SKM-1 treated with dmso at 0.1 percent for 144 hours (cell line): Measurements from ENCODE around the gene ZNF644.
A peak's percentile ranks its signal among the peaks of the same experiment; 100 is the strongest.

ENCODE experiments used
- DNase-seq: peaks from one replicate; lab custom pipeline; 2025; ENCODE audit not compliant: unreplicated experiment; lab: John Stamatoyannopoulos, UW

ZNF644 gene

DNA sequence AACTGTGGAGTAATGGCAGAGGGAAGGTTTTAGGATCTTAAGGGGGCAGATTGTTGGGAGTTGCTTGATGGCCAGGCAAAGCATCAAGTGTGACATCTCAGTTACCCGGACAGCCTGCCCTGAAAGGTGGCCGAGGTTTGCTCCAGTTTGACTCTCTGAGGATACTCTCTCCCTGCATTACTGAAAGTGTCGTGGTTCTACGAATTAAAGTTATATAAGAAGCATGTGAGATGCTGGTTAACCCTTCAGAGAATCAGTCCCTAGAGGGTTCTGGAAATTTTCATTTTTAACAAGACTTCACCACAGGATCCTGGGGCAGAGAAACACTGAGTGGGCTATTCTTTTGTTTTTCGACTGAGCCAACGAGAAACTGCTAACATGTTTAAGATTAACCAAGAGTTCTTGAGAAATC, 689 bp upstream of the ZNF644 start:
- no peak for DNase-seq

DNA sequence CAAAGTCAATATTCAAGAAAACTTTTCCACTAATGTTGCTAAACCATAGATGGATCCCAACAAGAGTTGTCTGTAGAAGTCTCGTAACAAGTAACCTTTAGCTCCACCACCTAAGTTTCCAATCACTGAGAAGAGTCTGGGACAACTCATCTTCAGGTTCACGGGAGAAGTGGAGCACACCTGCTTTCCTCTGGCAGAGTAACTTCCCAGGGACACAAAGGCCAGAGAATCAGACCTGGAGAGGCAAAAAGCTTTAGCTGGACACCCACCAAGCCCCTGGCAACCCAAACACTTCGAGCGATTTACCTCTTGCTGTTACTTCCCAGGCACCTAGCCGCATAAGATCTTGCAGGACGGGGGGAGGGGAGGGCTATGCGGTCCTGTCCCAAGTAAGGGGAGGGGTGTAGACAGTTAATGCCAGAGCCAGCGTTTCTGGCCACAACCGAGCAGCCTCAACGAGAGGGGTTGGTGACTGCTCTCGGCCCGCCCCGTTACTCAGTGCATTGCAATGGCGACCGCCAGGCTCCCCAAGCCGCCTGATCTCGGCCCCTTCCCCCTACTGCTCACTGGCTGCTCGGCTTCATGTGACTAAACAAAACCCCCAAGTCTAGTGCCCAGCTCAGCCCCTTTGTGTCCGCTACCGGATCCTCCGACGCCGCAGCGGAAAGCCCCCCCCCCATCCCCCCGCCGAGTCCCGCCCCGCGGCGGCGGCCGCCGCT, 709 bp downstream of the ZNF644 start:
- peak; percentile 40 for DNase-seq

DNA sequence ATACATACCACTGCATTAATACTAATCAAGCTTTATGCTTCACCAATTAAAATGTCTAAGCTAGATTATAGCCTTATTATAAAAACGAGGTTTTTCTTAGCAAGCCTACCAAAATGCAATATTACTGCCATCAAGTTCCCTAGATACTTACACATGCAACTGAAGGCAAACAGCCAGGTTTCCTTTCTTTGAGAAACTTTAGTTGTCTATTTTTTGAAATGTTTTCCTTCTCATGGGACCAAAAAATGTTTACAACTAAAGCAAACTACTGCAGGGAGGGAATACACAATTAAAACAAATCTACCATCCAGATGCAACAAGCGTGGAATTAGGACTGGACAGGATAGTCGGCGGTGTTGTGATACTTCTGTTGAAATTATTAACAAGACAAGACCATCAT, 1.3 kb downstream of the ZNF644 start:
- no peak for DNase-seq

DNA sequence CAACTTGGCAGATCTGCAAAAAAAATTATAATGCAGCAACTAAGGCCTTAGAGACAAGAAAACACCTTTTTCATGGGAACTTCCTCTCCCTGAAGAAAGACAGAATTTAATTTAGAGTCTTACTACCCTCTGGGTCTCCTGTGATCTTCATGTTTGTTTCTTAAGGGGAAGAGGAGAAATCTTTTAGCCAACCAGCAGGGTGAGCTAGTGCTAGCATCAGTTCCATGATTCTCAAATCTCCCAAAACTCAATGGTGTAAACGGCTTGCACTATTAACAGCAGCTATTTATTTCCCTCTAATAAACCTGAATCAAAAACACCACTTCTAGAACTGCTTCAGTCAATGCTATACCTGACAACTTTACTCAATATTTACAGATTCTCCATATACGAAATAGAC, 3.8 kb downstream of the ZNF644 start:
- no peak for DNase-seq

DNA sequence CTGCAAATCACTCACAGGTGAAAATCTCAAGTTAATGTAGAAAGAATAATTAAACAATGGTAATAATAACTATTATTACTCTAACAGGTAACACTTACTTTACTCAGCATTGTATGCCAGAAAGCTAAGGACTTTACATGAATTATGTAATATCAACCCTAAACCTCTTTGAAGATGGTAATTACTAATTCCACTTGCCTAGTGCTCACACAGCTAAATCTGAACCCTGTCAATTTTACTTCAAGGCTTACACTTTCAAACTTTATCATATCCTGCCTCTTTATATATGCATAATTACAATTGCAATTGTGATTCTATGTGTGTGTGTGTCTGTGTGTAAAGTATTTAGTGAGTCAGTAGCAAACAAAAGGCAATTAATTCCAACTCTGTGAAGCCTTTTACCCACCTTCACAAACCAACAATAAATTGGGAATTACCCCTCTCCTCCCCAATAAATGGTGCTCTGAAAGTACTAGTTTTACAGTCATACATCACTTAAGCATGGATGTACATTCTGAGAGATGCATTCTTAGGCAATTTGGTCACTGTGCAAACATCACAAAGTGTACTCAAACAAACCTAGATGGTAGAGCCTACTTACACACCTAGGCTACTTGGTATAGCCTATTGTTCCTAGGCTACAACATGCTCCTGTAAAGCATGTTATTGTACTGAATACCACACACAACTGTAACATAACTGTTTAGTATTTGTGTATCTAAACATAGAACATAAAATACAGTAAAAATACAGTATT, 5.9 kb downstream of the ZNF644 start:
- DNase-seq: no peak

DNA sequence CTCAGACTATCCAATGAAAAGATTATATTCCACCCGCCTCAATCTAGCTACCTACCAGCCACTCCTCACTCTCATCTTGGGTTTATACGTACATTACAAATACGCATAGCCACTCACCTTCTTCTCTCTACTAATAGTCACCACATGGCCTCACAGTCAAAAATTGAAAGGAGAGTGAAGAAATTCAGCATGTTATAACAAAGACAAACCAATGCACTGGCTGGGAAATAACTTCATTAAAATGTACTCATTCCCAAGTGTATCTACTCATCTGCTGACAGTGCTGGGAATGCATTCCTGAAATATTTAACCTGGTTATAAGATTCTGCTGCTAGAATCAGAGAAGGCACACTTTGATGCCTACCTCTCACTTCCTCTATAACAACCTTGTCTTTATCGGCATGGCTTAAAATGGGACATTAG, 6.5 kb downstream of the ZNF644 start:
- DNase-seq: no peak

DNA sequence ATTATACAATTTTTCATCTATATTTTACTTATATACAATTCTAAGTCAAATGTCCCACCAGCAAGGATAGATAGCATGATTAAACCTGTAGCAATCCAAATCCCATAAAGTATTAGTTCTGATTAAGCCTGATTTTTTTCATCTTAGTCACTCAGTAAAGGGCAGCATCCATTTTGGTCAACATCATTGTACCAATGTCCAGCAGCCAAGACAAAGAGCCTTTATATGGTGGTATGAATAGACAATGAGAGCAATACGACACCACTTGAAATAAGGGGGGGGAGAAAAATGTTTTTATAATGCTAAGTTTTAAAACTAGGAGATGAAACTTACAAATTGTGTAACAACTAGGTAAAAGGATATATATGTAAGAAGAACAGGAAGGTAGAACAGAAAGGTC, 7.4 kb downstream of the ZNF644 start:
- no peak for DNase-seq

DNA sequence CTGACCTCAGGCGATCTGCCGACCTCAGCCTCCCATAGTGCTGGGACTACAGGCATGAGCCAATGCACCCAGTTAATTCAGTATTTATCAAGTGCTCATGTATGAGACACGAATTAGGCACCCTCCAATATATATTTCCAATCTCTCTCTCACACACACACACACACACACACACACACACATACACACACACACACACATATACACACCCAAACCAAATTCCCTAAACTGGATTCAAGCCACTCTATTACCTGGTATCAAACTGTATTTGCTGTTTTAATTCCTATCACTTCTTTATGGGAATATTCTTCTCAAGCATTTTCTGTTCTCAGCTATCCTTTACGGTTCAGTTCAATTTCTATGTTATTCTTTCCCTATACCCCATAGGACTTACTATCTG, 8.5 kb downstream of the ZNF644 start:
- DNase-seq: no peak

DNA sequence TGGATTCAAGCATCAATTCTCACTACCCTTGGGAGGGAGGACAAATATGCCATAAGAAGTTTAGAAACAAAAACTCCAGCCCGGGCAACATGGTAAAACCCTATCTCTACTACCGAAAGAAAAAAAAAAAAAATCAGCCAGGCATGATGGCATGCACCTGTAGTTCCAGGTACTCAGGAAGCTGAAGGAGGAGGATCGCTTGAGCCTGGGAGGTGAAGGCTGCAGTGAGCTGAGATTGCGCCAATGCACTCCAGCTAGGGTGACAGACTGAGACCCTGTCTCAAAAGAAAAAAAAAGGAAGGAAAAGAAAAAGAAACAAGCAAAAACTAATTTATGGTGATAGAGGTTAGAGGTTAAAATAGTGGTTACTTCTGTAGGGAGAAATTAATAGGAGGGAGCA, 9.6 kb downstream of the ZNF644 start:
- DNase-seq: no peak

DNA sequence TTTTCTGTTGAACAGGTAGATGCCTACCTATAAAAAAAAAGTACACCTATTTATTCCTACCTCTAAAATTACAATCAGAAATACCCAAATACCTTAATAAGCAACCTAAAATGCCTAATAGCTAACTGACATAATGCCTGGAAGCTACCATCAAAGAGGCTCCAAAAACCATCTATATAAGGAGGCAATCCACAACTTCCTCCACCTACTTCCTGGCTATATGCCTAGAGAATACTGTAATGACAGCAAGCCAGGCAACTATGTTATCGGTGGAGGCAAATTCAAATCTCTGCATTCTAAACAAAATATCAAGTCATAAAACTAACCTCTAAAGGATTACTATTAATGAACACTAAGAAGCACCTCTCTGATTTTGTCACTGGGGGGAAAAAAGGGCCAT, 10.1 kb downstream of the ZNF644 start:
- no peak for DNase-seq

DNA sequence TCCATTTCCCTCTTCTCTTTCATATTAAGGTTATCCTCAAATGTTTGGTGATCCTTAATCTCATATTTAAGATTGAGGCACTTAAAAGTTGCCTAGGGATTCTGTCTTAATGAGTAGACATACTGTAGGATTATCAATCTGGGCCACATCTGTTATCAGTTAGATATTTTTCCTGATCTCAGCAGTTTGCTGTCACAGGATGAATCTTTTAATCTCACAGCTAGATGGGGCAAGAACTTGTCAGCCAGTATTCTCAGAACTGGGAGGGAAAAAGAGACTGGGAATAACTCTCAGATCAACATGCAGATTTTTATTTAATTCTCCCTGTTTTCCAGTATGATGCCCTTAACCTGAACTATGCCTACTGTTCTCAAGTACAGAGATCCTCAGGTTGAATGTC, 14.0 kb downstream of the ZNF644 start:
- DNase-seq: no peak

DNA sequence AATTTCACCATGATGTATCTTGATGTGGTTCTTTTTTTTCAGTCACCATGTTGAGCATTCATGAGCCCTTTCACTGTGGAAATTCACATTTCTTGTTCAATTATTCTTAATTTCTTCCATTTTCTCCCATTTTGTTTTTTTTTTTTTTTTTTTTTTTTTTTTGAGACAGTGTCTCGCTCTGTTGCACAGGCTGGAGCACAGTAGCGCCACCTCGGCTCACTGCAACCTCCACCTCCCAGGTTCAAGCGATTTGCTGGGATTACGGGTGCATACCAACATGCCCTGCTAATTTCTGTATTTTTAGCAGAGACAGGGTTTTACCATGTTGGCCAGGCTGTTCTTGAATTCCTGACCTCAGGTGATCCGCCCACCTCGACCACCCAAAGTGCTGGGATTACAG, 14.7 kb downstream of the ZNF644 start:
- no peak for DNase-seq

DNA sequence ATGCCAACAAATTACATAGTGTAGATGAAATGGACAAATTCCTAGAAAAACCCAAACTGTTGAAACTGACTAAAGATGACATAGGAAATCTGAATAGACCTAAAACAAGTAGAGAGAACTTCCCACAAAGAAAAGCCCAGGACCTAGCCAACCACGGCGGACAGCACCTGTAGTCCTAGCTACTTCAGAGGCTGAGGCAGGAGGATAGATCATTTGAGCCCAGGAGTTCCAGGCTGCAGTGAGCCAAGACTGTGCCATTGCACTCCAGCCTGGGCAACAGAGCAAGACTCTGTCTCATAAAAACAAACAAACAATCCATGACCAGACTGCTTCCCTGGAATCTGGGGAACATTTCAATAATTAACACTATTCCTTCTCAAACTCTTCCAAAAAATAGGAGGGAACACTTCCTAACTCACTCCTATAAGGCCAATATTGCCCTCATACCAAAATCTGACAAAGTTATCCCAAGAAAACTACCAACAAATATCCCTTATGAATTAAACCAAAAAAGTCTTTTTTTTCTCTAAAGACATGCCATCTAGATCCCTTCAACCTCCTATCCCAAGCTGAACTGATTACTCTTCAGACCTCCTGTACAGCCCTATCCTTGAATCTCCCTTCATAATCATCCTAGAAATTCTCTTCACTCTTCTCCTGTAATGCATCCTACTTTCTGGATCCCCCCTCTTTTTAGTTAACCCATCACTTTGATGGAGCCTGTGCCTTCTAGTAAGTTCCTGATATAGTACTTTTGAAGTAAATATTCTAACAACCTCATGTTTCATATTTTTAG, 15.5 kb downstream of the ZNF644 start:
- DNase-seq: no peak

DNA sequence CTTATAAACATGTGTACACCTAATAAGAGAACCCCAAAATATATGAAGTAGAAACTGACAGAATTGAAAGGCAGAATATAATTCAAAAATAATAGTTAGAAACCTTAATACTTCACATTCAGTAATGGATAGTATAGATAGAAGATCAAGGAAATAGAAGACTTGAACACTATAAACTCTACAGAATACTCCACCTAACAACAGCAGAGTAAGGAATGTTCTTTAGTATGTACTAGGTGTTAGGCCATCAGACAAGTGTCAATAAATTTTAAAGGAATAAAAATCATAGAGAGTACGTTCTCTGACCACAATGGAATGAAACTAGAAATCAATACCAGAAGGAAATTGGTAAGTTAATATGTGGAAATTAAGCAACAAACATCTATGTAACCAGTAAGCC, 16.6 kb downstream of the ZNF644 start:
- DNase-seq: no peak

DNA sequence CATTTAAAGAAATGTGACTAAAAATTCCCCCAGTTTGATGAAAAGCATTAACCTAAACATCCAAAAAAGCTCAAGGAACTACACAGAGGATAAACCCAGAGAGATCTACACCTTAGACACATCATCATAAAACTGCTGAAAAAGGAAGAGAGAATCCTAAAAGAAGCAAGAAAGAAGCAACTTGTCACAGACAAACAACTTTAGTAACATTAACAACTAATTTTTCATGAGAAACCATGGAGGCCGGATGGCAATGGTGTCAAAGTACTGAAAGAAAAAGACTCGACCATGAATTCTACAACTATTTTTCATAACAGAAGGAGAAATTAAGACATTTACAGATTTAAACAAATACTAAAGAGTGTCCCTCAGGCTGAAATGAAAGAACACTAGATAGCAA, 17.7 kb downstream of the ZNF644 start:
- no peak for DNase-seq

DNA sequence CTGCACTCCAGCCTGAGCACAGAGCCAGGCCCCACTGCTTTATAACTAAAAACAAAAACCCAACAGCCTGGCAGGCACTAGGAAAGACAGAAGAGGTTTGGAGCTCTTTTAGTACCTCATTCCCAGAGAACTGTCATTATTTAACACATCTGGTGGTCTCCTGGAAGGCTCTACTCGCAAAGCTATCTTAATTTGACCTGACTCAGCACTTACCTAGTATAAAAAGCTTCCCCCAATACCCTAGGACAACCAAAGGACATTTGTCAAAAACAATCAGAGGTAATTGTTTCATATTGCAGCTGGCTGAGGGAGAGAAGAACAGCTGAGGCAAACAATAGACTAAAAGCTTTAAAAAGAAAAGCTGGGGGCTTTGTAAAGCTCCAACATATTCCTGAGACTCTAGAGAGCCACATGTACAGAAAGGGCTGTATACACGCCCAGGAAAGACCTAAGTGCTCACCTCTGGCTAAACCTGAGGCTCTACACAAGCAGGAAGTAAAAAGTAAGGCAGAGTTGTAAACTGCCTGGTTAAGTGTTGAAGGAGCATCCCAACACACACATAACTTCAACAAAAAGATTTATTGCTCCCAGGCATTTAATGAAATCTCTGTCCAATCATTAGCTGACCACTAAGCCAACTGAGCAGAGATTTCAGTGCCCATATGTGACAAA, 25.0 kb downstream of the ZNF644 start:
- no peak for DNase-seq

DNA sequence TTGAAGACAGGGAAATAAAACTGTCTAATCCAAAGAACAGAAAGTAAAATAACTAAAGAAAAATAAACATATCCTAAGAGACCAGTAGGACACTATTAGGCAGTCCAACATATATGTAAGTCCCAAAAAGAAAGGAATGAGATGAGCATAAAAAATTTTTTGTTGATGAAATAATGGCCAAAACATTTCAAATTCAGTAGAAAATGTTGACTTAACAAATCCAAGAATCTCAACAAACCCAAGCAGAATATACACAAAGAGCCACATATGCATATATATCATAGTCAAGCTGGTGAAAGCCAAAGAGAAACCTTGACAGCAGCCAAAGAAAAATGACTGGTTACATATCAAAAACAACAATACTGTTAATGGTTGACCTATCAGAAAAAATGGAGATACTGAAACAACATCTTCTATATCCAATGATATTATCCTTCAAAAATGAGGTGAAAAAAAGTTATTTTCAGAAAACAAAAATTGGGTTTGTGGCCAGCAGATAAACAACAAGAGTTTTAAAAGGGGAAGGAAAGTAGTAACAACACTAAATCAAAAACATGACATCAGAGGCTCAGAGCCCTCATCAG, 26.4 kb downstream of the ZNF644 start:
- no peak for DNase-seq

DNA sequence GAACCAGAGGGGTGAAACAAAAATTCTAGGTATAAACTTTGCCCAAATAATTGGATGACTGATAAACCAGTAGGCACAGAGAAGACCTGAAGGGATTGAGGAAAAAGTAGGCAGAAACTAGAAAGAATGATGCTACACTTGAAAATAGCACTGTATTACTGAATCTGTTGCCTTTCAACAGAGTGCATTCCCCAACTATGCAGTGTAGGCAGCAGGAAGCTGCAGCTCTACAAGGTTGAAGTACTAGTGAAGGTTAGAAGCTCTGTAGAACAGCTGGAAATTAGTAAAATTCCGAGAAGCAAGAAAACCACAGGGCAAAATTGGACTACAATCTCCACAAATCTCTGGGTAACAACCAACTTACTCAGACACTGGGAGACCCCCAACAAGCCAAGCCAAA, 27.4 kb downstream of the ZNF644 start:
- DNase-seq: no peak

DNA sequence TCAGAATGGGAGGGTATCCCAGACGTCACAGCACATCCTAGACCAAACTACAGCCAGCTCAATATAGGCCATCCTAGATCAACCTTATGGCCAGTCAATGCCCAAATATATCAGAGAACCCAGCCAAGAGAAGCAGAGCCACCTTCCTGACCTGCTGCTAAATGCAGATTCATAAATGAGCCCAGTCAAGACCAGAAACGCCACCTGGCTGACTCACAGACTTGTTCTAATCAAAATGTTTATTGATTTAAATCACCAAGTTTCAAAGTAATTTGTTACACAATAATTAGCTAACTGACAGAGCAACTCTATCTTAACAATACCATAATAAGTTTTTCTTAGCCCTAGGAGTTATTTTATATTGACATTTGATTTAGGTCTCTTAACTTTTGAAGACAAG, 28.6 kb downstream of the ZNF644 start:
- DNase-seq: no peak

DNA sequence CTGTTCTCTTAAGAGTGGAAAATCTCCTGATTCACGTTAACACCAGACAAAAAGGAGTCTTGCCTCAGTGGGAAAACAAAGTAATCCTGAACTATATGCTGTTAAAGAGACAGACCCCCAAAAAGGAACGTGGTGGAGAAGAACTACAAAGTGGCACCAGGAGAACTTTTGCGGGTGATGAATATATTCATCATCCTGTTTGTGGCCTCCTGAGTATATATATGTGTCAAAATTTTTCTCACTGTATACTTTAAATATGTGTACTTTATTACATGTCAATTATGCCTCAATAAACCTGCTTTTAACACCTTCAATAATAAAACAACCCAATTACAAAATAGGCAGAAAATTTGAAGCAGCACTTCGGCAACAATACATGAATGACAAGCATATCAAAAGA, 31.1 kb downstream of the ZNF644 start:
- no peak for DNase-seq

DNA sequence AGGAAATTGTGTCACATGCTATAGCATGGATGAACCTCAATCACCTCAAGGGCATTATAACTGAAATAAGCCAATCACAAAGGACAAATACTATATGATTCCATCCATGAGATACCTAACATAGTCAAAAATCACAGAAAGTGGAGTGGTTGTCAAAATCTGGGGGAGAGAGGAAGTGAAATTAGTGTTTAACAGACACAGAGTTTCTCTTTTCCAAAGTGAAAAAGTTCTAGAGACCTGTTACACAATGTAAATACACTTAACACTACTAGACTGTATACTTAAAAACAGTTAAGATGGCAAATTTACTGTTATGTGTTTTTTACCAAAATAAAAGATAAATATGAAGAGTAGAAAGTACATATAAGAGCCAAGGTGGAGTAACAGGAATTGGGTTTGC, 31.8 kb downstream of the ZNF644 start:
- no peak for DNase-seq
